Duodenal mucosa (tissue), 2 donors: ENCODE data around the gene KLC1.
A peak's percentile ranks its signal among the peaks of the same experiment; 100 is the strongest.

Source experiments
- H3K27ac ChIP-seq: one replicate; pipeline ENCODE4 v1.7.0; 2013; ENCODE audit warnings: low read depth, low read length
- H3K27me3 ChIP-seq, 2 donors: one replicate each; pipeline ENCODE4 v1.7.0; 2013; ENCODE audit warnings: low read length in 2 of 2, control low read depth in 1 of 2; ENCODE audit not compliant: insufficient read depth in 2 of 2, control insufficient read depth in 1 of 2
- H3K36me3 ChIP-seq, 2 donors: one replicate each; pipeline ENCODE4 v1.7.0; 2013; ENCODE audit warnings: low read length in 2 of 2, control low read depth in 1 of 2; ENCODE audit not compliant: insufficient read depth in 2 of 2, control insufficient read depth in 1 of 2
- H3K4me1 ChIP-seq, 2 donors: one replicate each; pipeline ENCODE4 v1.7.0; 2013; ENCODE audit warnings: low read length in 2 of 2, control low read depth in 1 of 2; ENCODE audit not compliant: insufficient read depth in 2 of 2, control insufficient read depth in 1 of 2
- H3K4me3 ChIP-seq, 2 donors: one replicate each; pipeline ENCODE4 v1.7.0; 2013; ENCODE audit warnings: low read length in 2 of 2, low read depth in 1 of 2
- H3K9ac ChIP-seq, 2 donors: one replicate each; pipeline ENCODE4 v1.7.0; 2013; ENCODE audit warnings: low read length in 2 of 2, low read depth in 1 of 2
- H3K9me3 ChIP-seq, 2 donors: one replicate each; pipeline ENCODE4 v1.7.0; 2013; ENCODE audit warnings: low read length in 2 of 2, control low read depth in 1 of 2; ENCODE audit not compliant: control insufficient read depth in 1 of 2

The KLC1 gene

GRCh38 chr14:103628684-103629502, at the start of gene KLC1:
TSS of gene KLC1 (plus strand) at chr14:103629211. CDS start at chr14:103654565, 25,354 bp downstream.
- H3K27ac ChIP-seq, result peak within 1 kb of the TSS; percentile 96
- H3K9ac ChIP-seq, result peak within 1 kb of the TSS; percentile 92
- H3K36me3 ChIP-seq, result peaks cover 0 to 2% of the 10 kb centered on the region in 2 donors
- H3K4me3 ChIP-seq, result peak within 1 kb of the TSS; percentile 71 to 83
- H3K9me3 ChIP-seq, result no peaks in the 10 kb centered on the region
- H3K4me1 ChIP-seq, result peaks cover 34 to 35% of the 10 kb centered on the region in 2 donors
- H3K27me3 ChIP-seq, result no peaks in the 10 kb centered on the region

GRCh38 chr14:103581206-103581605, 47.8 kb upstream of the KLC1 start:
- Histone ChIP-seq H3K36me3 (peaks cover 6 to 31% of the 10 kb centered on the region in 2 donors), H3K4me3 (no peak overlapping the region), H3K9ac (no peak overlapping the region), H3K27me3 (no peaks in the 10 kb centered on the region), H3K9me3 (no peaks in the 10 kb centered on the region), H3K4me1 (peaks cover 11 to 12% of the 10 kb centered on the region in 2 donors), H3K27ac (no peak overlapping the region)

GRCh38 chr14:103581954-103582703, 46.9 kb upstream of the KLC1 start:
- Histone ChIP-seq H3K9me3 (no peaks in the 10 kb centered on the region), H3K27ac (no peak overlapping the region), H3K36me3 (peaks cover 6 to 31% of the 10 kb centered on the region in 2 donors), H3K4me3 (no peak overlapping the region), H3K27me3 (no peaks in the 10 kb centered on the region), H3K9ac (no peak overlapping the region), H3K4me1 (peaks cover 3% of the 10 kb centered on the region in 2 donors)

GRCh38 chr14:103584326-103584915, 44.6 kb upstream of the KLC1 start:
- no peaks in the 10 kb centered on the region for H3K4me1 ChIP-seq
- no peaks in the 10 kb centered on the region for H3K27me3 ChIP-seq
- no peak overlapping the region for H3K27ac ChIP-seq
- H3K4me3 ChIP-seq, result no peak overlapping the region
- peaks cover 0 to 27% of the 10 kb centered on the region in 2 donors for H3K36me3 ChIP-seq
- H3K9ac ChIP-seq, result no peak overlapping the region
- H3K9me3 ChIP-seq, result no peaks in the 10 kb centered on the region

- Histone ChIP-seq H3K27me3 (no peaks in the 10 kb centered on the region), H3K4me1 (no peaks in the 10 kb centered on the region), H3K4me3 (peak overlapping the region in 1 of 2 donors; percentile 28), H3K36me3 (peaks cover 3 to 12% of the 10 kb centered on the region in 2 donors), H3K27ac (no peak overlapping the region), H3K9me3 (no peaks in the 10 kb centered on the region), H3K9ac (no peak overlapping the region)
Measured at GRCh38 chr14:103593577-103593976, 35.4 kb upstream of the KLC1 start.

- Histone ChIP-seq H3K4me3 (no peak overlapping the region), H3K9ac (no peak overlapping the region), H3K9me3 (no peaks in the 10 kb centered on the region), H3K36me3 (peaks cover 3 to 5% of the 10 kb centered on the region in 2 donors), H3K27ac (no peak overlapping the region), H3K27me3 (no peaks in the 10 kb centered on the region), H3K4me1 (no peaks in the 10 kb centered on the region)
Measured at GRCh38 chr14:103594265-103594664, 34.7 kb upstream of the KLC1 start.

GRCh38 chr14:103597623-103598377, 31.2 kb upstream of the KLC1 start:
- Histone ChIP-seq H3K9me3 (no peaks in the 10 kb centered on the region), H3K9ac (no peak overlapping the region), H3K4me1 (no peaks in the 10 kb centered on the region), H3K36me3 (no peaks in the 10 kb centered on the region), H3K27ac (no peak overlapping the region), H3K4me3 (no peak overlapping the region), H3K27me3 (no peaks in the 10 kb centered on the region)

- no peak overlapping the region for H3K27ac ChIP-seq
- H3K4me1 ChIP-seq, result no peaks in the 10 kb centered on the region
- no peaks in the 10 kb centered on the region for H3K9me3 ChIP-seq
- H3K36me3 ChIP-seq, result no peaks in the 10 kb centered on the region
- H3K9ac ChIP-seq, result no peak overlapping the region
- no peak overlapping the region for H3K4me3 ChIP-seq
- H3K27me3 ChIP-seq, result no peaks in the 10 kb centered on the region
Measured at GRCh38 chr14:103600503-103600902, 28.5 kb upstream of the KLC1 start.

GRCh38 chr14:103604620-103605019, 24.4 kb upstream of the KLC1 start:
- H3K4me1 ChIP-seq, result peaks cover 14 to 21% of the 10 kb centered on the region in 2 donors
- H3K27ac ChIP-seq, result no peak overlapping the region
- H3K4me3 ChIP-seq, result no peak overlapping the region
- H3K27me3 ChIP-seq, result peaks cover 8 to 9% of the 10 kb centered on the region in 2 donors
- H3K9me3 ChIP-seq, result no peaks in the 10 kb centered on the region
- no peaks in the 10 kb centered on the region for H3K36me3 ChIP-seq
- H3K9ac ChIP-seq, result no peak overlapping the region
